ENCODE measurements around the gene DDX52. TPM values are rescaled to one million over a fixed set of nuclear protein-coding genes. Genes with fewer than 3 reads are reported as not detected.

The DDX52 gene
- total and polyA plus RNA-seq, 2 of the 8 experiments (the other 6 are each of a cell fraction or from before 2014, with no cell fraction given), result 10.0 to 45.9 TPM

DNA sequence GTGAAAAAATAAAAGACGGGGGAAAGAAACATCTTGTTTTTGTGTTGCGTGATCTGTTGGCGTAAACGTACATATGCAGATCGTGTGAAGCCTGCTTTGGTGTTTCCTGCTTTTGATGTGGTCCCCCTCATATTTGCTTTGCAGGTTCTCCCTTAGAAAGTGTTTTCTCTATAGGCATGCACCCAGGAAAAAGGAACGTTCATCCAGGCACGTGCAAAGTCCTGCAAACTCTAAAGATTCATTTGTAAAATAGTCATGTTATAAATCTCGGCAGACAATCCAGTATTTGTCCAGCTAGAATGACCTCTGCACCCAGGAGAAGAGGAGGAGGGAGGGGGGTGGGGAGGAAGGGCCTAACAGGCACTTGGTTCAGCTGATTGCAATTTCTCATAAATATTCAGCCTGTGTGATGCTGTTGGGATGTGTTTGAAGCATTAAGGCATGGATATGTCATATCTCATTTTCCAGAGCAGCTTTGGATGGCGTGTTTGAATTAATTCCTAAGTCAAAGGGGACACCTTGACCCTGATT is 40.3 kb upstream of the DDX52 start:
- no peak overlapping the region for H4K8ac ChIP-seq (ENCODE audit: extremely low read depth, insufficient read depth, low read length)
- H3K9me3 ChIP-seq (ENCODE audit: insufficient read depth in 2 of 2, low read depth in 1 of 2, low read length in 1 of 2), result peaks cover 0 to 2% of the 10 kb centered on the region in 2 experiments; a peak in 1 of 4 replicates
- ChIA-PET CTCF (ENCODE audit: partially characterized antibody) (interaction anchor here (3.2 kb wide), 1 partner anchor 20 kb away, joined by 16 read pairs; no protein-coding TSS in a partner anchor), POLR2A (ENCODE audit: partially characterized antibody) (no interaction called here)
- H2AFZ ChIP-seq (ENCODE audit: low read length), result no peak overlapping the region
- 85% methylated on average over 9 of the region's 9 CpGs; no CpG with 5 or more reads in 1 of the 2 experiments for WGBS, 2 experiments (ENCODE audit: extremely low coverage in 1 of 2, insufficient coverage in 1 of 2, insufficient read length in 1 of 2, insufficient replicate concordance in 2 of 2, low coverage in 1 of 2, low lambda C conversion rate in 2 of 2, missing lambda C conversion rate in 1 of 2)
- H3K4me3 ChIP-seq (ENCODE audit: extremely low read depth in 1 of 4, insufficient read depth in 2 of 4, low read depth in 3 of 4, low read length in 4 of 4), result no peak overlapping the region
- no peak overlapping the region for H3K23ac ChIP-seq (ENCODE audit: insufficient read length)
- H3K27ac ChIP-seq (ENCODE audit: low read depth, low read length), result no peak overlapping the region
- H4K91ac ChIP-seq (replicated peaks; ENCODE audit: insufficient read length, low read length), result no peak overlapping the region
- no peaks in the 10 kb centered on the region; the same call in 1 of the 2 replicates for H3K23me2 ChIP-seq (ENCODE audit: low read depth, low read length)
- no peak overlapping the region for H3K9ac ChIP-seq (replicated peaks in 1 of 4; ENCODE audit: extremely low read depth in 1 of 4, low read depth in 3 of 4, low read length in 3 of 4)
- no peaks in the 10 kb centered on the region for H3K27me3 ChIP-seq (replicated peaks in 1 of 4; ENCODE audit: control insufficient read depth in 3 of 4, extremely low read depth in 1 of 4, insufficient read depth in 3 of 4, low read length in 3 of 4)
- no peak overlapping the region for H2BK20ac ChIP-seq (ENCODE audit: low read length)
- no peak overlapping the region for H2AK5ac ChIP-seq (ENCODE audit: low read depth, low read length)
- no peak for DNase-seq (ENCODE audit: low read depth in 1 of 2, low spot score in 2 of 2)
- TF ChIP-seq TBP (IDR thresholded peaks at IDR 0.05; ENCODE audit: low read depth, low read length) (no peak), SIRT6 (IDR thresholded peaks at IDR 0.05; ENCODE audit: low read length) (no peak), CBX8 (IDR thresholded peaks at IDR 0.05; ENCODE audit: borderline replicate concordance, low read depth, low read length) (no peak), SIX5 (IDR thresholded peaks at IDR 0.05; ENCODE audit: low read depth, low read length) (no peak), SP2 (IDR thresholded peaks at IDR 0.05; ENCODE audit: low read length) (no peak), NRF1 (IDR thresholded peaks at IDR 0.05; ENCODE audit: low read depth, low read length) (no peak), SAP30 (IDR thresholded peaks at IDR 0.05; ENCODE audit: insufficient read depth, insufficient replicate concordance, low read length) (no peak)
- TF ChIP-seq, protein P1, sequence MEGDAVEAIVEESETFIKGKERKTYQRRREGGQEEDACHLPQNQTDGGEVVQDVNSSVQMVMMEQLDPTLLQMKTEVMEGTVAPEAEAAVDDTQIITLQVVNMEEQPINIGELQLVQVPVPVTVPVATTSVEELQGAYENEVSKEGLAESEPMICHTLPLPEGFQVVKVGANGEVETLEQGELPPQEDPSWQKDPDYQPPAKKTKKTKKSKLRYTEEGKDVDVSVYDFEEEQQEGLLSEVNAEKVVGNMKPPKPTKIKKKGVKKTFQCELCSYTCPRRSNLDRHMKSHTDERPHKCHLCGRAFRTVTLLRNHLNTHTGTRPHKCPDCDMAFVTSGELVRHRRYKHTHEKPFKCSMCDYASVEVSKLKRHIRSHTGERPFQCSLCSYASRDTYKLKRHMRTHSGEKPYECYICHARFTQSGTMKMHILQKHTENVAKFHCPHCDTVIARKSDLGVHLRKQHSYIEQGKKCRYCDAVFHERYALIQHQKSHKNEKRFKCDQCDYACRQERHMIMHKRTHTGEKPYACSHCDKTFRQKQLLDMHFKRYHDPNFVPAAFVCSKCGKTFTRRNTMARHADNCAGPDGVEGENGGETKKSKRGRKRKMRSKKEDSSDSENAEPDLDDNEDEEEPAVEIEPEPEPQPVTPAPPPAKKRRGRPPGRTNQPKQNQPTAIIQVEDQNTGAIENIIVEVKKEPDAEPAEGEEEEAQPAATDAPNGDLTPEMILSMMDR (IDR thresholded peaks at IDR 0.05; ENCODE audit: control extremely low read depth in 1 of 3, insufficient read depth in 1 of 3, low read depth in 1 of 3, low read length in 3 of 3), result no peak
- TF ChIP-seq, protein P2, sequence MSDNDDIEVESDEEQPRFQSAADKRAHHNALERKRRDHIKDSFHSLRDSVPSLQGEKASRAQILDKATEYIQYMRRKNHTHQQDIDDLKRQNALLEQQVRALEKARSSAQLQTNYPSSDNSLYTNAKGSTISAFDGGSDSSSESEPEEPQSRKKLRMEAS (IDR thresholded peaks at IDR 0.05), result no peak
- no peak overlapping the region for H2BK120ac ChIP-seq (replicated peaks; ENCODE audit: low read depth, low read length)
- H3K36me3 ChIP-seq (ENCODE audit: control insufficient read depth in 2 of 4, insufficient read depth in 4 of 4, low read length in 3 of 4), result no peaks in the 10 kb centered on the region
- H3K79me1 ChIP-seq (ENCODE audit: low read depth, low read length), result no peaks in the 10 kb centered on the region
- no peak overlapping the region for H2BK5ac ChIP-seq (ENCODE audit: low read depth, low read length)
- no peak overlapping the region for H4K5ac ChIP-seq (ENCODE audit: insufficient read length, low read depth, low read length)
- H3K79me2 ChIP-seq (ENCODE audit: control insufficient read depth in 1 of 2, insufficient read depth in 2 of 2, low read length in 2 of 2), result no peaks in the 10 kb centered on the region
- no peak for FAIRE-seq
- no peak overlapping the region for H3K56ac ChIP-seq (replicated peaks; ENCODE audit: insufficient read length, low read depth, low read length)
- no peak overlapping the region for H3K4ac ChIP-seq (replicated peaks; ENCODE audit: insufficient read length, low read depth, low read length)
- H2BK12ac ChIP-seq (ENCODE audit: low read depth, low read length), result no peak overlapping the region
- no peak overlapping the region for H2BK15ac ChIP-seq (ENCODE audit: low read length)
- H3K18ac ChIP-seq (ENCODE audit: extremely low read depth, low read length), result no peak overlapping the region
- no peak overlapping the region for H3K14ac ChIP-seq (ENCODE audit: insufficient read length)
- H4K20me1 ChIP-seq (replicated peaks in 1 of 2; ENCODE audit: control insufficient read depth in 1 of 2, insufficient read depth in 2 of 2, low read length in 2 of 2), result no peaks in the 10 kb centered on the region
- no peak overlapping the region for H3K4me2 ChIP-seq (ENCODE audit: insufficient read depth in 1 of 2, low read depth in 2 of 2, low read length in 2 of 2)
- no peaks in the 10 kb centered on the region for H3K4me1 ChIP-seq (replicated peaks in 1 of 4; ENCODE audit: control insufficient read depth in 3 of 4, insufficient read depth in 4 of 4, low read length in 3 of 4)

Measured in H1 (cell line).